Measurements from ENCODE around the gene PRAMEF4.
"Not testable (repeated sequence)": the region's sequence is repeated elsewhere in the genome, so short reads cannot be mapped to it uniquely, and the experiment has no call there.

PRAMEF4 gene

GRCh38 chr1:12886101-12886500, at the start of gene PRAMEF4:
Gene PRAMEF4, minus strand, starts transcription at chr1:12886201. Its CDS starts 2,807 bp downstream, at chr1:12883394.
- DNase-seq (ENCODE audit: low read depth) = not testable (repeated sequence)

DNA sequence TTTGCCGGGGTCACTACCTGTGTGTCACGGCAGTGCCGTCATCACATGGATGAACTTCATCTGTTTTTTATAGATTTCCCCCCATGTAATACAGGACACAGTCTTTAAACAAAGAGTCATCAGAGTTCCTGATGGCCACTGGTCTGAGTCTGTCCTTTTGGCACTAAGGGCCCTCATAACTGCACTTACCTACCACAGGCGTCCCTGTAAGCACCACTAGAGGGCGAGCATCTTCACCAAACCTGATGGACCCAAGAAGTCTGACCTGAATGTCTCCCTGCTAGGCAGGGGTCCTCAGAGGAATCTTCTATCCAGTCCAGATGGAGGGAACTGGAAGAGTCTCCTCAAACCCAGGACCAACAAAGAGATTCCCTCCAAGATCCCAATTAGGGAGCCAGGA, 38.4 kb upstream of the PRAMEF4 start:
- not testable (repeated sequence) for DNase-seq (ENCODE audit: low read depth)

DNA sequence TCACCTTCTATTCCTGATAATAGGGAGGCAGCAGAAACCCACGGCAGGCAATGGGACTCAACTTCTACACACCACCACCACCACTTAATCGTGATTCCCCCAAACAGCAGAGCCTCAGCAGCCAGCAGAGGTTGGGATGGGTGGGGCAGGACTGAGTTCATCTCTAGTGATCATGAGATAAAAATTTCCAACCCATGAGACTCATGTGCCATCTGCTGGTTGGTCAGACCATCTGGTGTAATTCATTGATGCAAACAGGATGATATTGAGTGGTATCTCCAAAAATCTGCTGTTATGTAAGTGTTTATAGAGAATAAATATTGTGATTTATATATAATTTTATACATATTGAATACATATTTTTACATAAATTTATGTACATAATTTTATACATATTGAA, 35.7 kb upstream of the PRAMEF4 start:
- not testable (repeated sequence) for DNase-seq (ENCODE audit: low read depth)

DNA sequence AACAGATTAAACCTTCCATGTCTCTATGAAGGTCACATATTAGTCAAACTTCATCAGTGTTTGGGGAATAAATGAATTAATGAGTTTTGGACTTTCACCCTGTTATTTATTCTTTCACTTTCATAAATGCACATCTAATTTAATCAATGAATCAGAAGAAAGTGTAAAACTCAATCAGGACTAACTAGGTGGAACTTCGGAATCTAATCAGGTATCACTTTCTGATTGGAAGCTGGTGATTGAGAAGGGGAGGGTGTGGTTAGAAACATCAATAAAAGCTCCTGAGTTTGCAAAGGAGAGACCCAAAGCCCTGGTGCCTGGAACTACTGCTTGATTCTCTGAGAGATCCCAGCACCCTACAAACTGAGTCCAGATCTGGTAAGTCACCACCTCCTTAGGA, 30.3 kb upstream of the PRAMEF4 start, which contains the start of gene PRAMEF7:
Gene PRAMEF7, plus strand, starts transcription at position 301 of the 400 bp plus-strand sequence. CDS start 1,083 bp downstream, outside the sequence.
- not testable (repeated sequence) for DNase-seq (ENCODE audit: low read depth)

GRCh38 chr1:12903793-12904572, 18.0 kb upstream of the PRAMEF4 start:
- DNase-seq (ENCODE audit: low read depth) = not testable (repeated sequence)

DNA sequence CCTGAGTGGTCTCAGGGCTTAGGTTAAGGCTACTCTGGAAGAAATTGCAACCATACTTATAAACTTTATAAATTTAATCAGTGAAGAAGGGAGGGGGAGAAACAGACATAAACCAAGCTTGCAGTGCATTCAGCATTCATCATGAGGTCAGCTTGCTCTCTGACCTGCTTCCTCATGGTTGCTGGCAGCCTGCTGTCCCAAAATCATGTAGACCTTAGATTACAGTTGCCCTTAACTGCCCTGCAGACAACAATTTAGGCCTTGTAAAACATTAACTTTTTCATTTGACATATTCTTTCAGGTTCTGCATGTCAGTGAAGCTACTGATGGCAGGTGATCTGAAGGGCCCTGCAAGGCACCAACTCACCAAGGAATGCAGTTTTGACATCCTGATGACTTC, 13.2 kb upstream of the PRAMEF4 start:
- not testable (repeated sequence) for DNase-seq (ENCODE audit: low read depth)

GRCh38 chr1:12898170-12898569, 12.2 kb upstream of the PRAMEF4 start, which contains the start of gene PRAMEF10:
Gene PRAMEF10, minus strand, starts transcription at chr1:12898270. Its CDS starts 2,423 bp downstream, at chr1:12895847.
- not testable (repeated sequence) for DNase-seq (ENCODE audit: low read depth)

GRCh38 chr1:12878453-12878852, 7.5 kb downstream of the PRAMEF4 start:
- DNase-seq (ENCODE audit: low read depth) = not testable (repeated sequence)

- not testable (repeated sequence) for DNase-seq (ENCODE audit: low read depth)
Measured at GRCh38 chr1:12863131-12863880, 22.7 kb downstream of the PRAMEF4 start.

GRCh38 chr1:12856786-12857185, 29.2 kb downstream of the PRAMEF4 start, which contains the start of gene PRAMEF2:
Gene PRAMEF2, plus strand, starts transcription at chr1:12857086. Its CDS starts 1,924 bp downstream, at chr1:12859010.
- not testable (repeated sequence) for DNase-seq (ENCODE audit: low read depth)

DNA sequence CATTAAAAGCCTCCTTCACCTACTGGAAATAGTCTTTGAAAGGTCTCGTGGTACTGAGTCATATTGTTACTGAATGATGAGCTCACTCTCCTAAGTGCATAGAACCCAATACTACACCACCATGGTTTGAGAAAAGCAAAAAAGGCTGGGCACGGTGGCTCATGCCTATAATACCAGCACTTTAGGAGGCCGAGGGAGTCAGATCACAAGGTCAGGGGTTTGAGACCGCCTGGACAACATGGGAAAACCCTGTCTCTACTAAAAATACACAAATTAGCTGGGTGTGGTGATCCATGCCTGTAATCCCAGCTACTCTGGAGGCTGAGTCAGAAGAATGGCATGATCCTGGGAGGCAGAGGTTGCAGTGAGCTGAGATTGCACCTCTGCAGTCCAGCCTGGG, 34.2 kb downstream of the PRAMEF4 start:
- no peak for DNase-seq (ENCODE audit: low read depth)

DNA sequence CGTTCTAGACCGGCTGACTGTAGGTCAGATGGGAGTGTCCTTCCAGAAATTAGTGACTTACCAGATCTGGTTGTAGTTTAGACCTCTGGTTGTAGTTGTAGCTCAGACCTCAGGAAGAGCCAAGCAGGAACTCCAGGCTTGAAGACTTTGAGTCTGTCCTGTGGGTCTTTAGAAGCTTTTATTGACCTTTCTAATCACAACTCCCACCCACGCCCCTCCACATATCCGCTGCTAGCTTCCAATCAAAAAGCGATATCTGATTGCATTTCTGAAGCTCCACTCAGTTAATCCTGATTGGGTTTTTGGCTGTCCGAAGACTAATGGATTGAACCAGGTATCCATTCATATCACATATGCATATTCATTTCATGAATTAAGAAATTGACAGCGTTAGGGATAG, 37.4 kb downstream of the PRAMEF4 start, which contains the start of gene HNRNPCL1:
Gene HNRNPCL1, minus strand, starts transcription at position 101 of the 400 bp plus-strand sequence. CDS start 431 bp downstream, outside the sequence.
- DNase-seq (ENCODE audit: low read depth) = not testable (repeated sequence)

GRCh38 chr1:12833251-12833650, 52.8 kb downstream of the PRAMEF4 start:
- DNase-seq (ENCODE audit: low read depth) = not testable (repeated sequence)

GRCh38 chr1:12831310-12831709, 54.7 kb downstream of the PRAMEF4 start, which contains the start of gene PRAMEF11:
Gene PRAMEF11, minus strand, starts transcription at chr1:12831410. Its CDS starts 2,621 bp downstream, at chr1:12828789.
- not testable (repeated sequence) for DNase-seq (ENCODE audit: low read depth)
